GM12878 (cell line): Measurements from ENCODE around the gene TMA16. TPM values are rescaled to one million over a fixed set of nuclear protein-coding genes. Genes with fewer than 3 reads are reported as not detected.

Source experiments
- ATAC-seq: fragments of 200-7000 bp; cut with Tn5 transposase; 3 replicates; pipeline ENCODE4 v1.9.1; 2020; ENCODE audit warnings: mild to moderate bottlenecking, moderate library complexity
- BruUV-seq: library from RNA; stranded (reverse); fragments of 400-500 nt; replicated peaks from 2 replicates; lab custom pipeline; 2021; lab: Mats Ljungman, UMichigan
- CTCF ChIA-PET: fragments of 300-600 bp; sonication (Branson Sonifier 250); formaldehyde crosslinking; extraction: SDS; loops from one replicate; lab custom pipeline; 2021; ENCODE audit warnings: inconsistent platforms; lab: Yijun Ruan, JAX
- POLR2A ChIA-PET: fragments of 350-600 bp; formaldehyde crosslinking; extraction: SDS; loops from one replicate; lab custom pipeline; 2021; ENCODE audit warnings: inconsistent platforms; lab: Charles Lee
- RAD21 ChIA-PET: fragments of 300-600 bp; sonication (Branson Sonifier 250); formaldehyde crosslinking; loops from one replicate; lab custom pipeline; 2023; ENCODE audit warnings: antibody characterized with exemption; ENCODE audit not compliant: unreplicated experiment; lab: Charles Lee
- SMC1A ChIA-PET: fragments of 300-600 bp; sonication (Branson Sonifier 250); formaldehyde crosslinking; loops from one replicate; lab custom pipeline; 2023; ENCODE audit not compliant: unreplicated experiment, uncharacterized antibody; lab: Charles Lee
- DNase-seq: peaks from one replicate; pipeline ENCODE4 v3.0.0-alpha.2; 2011; ENCODE audit warnings: low read depth, low spot score
- FAIRE-seq: peaks from 3 replicates; lab custom pipeline; 2011; peaks lifted over from hg19 to GRCh38; lab: Jason Lieb, UNC
- H2AFZ ChIP-seq: 2 replicates; pipeline ENCODE4 v1.6.0; 2011; ENCODE audit warnings: low read depth, low read length, control low read depth; ENCODE audit not compliant: control insufficient read depth
- H3K27ac ChIP-seq: 2 replicates; pipeline ENCODE4 v1.5.1; 2011; ENCODE audit warnings: control low read depth; ENCODE audit not compliant: control insufficient read depth, insufficient read depth
- H3K27me3 ChIP-seq, 2 experiments: replicated peaks in 1 of 2; 2 replicates each; pipeline versions ENCODE4 v1.6.0 to v1.6.1; 2011; ENCODE audit warnings: low read length in 1 of 2; ENCODE audit not compliant: control insufficient read depth in 2 of 2, insufficient read depth in 2 of 2
- H3K36me3 ChIP-seq, 2 experiments: 2 replicates each; pipeline ENCODE4 v1.5.1; 2011; ENCODE audit warnings: low read length in 1 of 2; ENCODE audit not compliant: control insufficient read depth in 2 of 2, insufficient read depth in 2 of 2
- H3K4me1 ChIP-seq: 2 replicates; pipeline ENCODE4 v1.6.1; 2011; ENCODE audit warnings: mild to moderate bottlenecking, low read length, moderate library complexity, mixed read lengths; ENCODE audit not compliant: control insufficient read depth, insufficient read depth
- H3K4me2 ChIP-seq: 2 replicates; pipeline ENCODE4 v1.6.0; 2011; ENCODE audit warnings: control low read depth; ENCODE audit not compliant: control insufficient read depth, insufficient read depth
- H3K4me3 ChIP-seq: fragments of 200-600 bp; sonication (generic); 2 replicates; pipeline ENCODE4 v1.5.1; 2016
- H3K79me2 ChIP-seq: 2 replicates; pipeline ENCODE4 v1.6.0; 2011; ENCODE audit warnings: low read length; ENCODE audit not compliant: control insufficient read depth, insufficient read depth
- H3K9ac ChIP-seq: 2 replicates; pipeline ENCODE4 v1.8.0; 2011; ENCODE audit warnings: low read length, control low read depth, mixed read lengths; ENCODE audit not compliant: control insufficient read depth, insufficient read depth
- H3K9me3 ChIP-seq: replicated peaks from 3 replicates; pipeline ENCODE4 v1.5.1; 2011; ENCODE audit warnings: mild to moderate bottlenecking, low read length; ENCODE audit not compliant: control insufficient read depth, insufficient read depth
- H4K20me1 ChIP-seq: 2 replicates; pipeline ENCODE4 v1.6.0; 2011; ENCODE audit not compliant: control insufficient read depth, insufficient read depth
- CREB1 ChIP-seq: IDR thresholded peaks from 2 replicates; pipeline ENCODE4 v1.6.1; 2012; ENCODE audit warnings: low read depth, mild to moderate bottlenecking, inconsistent platforms
- FOS ChIP-seq: IDR thresholded peaks from 3 replicates; pipeline ENCODE4 v1.6.1; 2011; ENCODE audit warnings: borderline replicate concordance; ENCODE audit not compliant: insufficient read length; ENCODE audit errors: extremely low read depth
- HDAC2 ChIP-seq: fragments of 200-600 bp; sonication (generic); IDR thresholded peaks from 2 replicates; pipeline ENCODE4 v1.6.1; 2017
- NBN ChIP-seq: fragments of 450-650 bp; IDR thresholded peaks from 2 replicates; pipeline ENCODE4 v1.6.1; 2016
- POLR2A ChIP-seq: IDR thresholded peaks from 2 replicates; pipeline ENCODE4 v1.6.1; 2011; ENCODE audit warnings: low read depth, mild to moderate bottlenecking, low read length
- RCOR1 ChIP-seq: conservative IDR thresholded peaks from 2 replicates; pipeline ENCODE4 v1.6.1; 2012; ENCODE audit warnings: low read depth, low read length, improper control_type of control experiment
- YBX1 ChIP-seq: fragments of 450-650 bp; IDR thresholded peaks from 2 replicates; pipeline ENCODE4 v1.6.1; 2016; ENCODE audit warnings: antibody characterized with exemption
- ZBTB4 ChIP-seq: fragments of 450-650 bp; formaldehyde crosslinking; IDR thresholded peaks from 2 replicates; pipeline ENCODE4 v1.4.0; 2022; ENCODE audit warnings: mild to moderate bottlenecking, moderate library complexity
- ZSCAN29 ChIP-seq: fragments of 450-650 bp; IDR thresholded peaks from 2 replicates; pipeline ENCODE4 v1.6.1; 2017; ENCODE audit warnings: mild to moderate bottlenecking, moderate library complexity
- WGBS: methylation state at CpG from one replicate; pipeline ENCODE4 v1.1.6; 2016; ENCODE audit warnings: low lambda C conversion rate; ENCODE audit not compliant: insufficient replicate concordance, insufficient coverage; ENCODE audit errors: missing lambda C conversion rate; 5-methylcytosine and 5-hydroxymethylcytosine counted together
- in situ Hi-C: fragments of 300-500 bp; cut with MboI; formaldehyde crosslinking; loops from 9 replicates; pipeline ENCODE4 v1.14.3; 2018; ENCODE audit warnings: mixed read lengths
- intact Hi-C: fragments of 100-400 bp; cut with micrococcal nuclease; formaldehyde crosslinking; loops from one replicate; pipeline ENCODE4 v1.14.2; 2022; ENCODE audit not compliant: unreplicated experiment
- polyA plus RNA-seq, 11 experiments: library from polyadenylated mRNA; depleted of rRNA in 4 of 11; unstranded in 6 of 11; stranded (reverse) in 5 of 11; fragments of >200 nt; fragmentation: Nextera tagmentation in 4 of 11; fragmentation: Illumina TruSeq in 1 of 11; extraction: Ambion mirVana in 4 of 11; extraction: Trizol in 1 of 11; gene quantifications; 1 replicate in 1 of 11; 2 replicates in 10 of 11; pipeline versions ENCODE4 v1.2.1 to v1.2.3, GENCODE V29; 2011 to 2016; ENCODE audit warnings: inconsistent platforms in 2 of 11, missing spikeins in 2 of 11, low read depth in 1 of 11
- total RNA-seq, 4 experiments: library from RNA; depleted of rRNA in 3 of 4; stranded (reverse); fragments of >200 nt in 3 of 4; fragmentation: Illumina TruSeq in 1 of 4; extraction: Trizol in 1 of 4; gene quantifications; 2 replicates each; pipeline versions ENCODE4 v1.2.1 to v1.2.3, GENCODE V29; 2013 to 2021
- TF ChIP-seq, protein P1 (sequence below): fragments of 150-350 bp; IDR thresholded peaks from 2 replicates; pipeline ENCODE4 v1.6.1; 2016; ENCODE audit warnings: low read depth, low read length
- TF ChIP-seq, protein P2 (sequence below): IDR thresholded peaks from 2 replicates; pipeline ENCODE4 v1.6.1; 2012; ENCODE audit warnings: low read depth, low read length, improper control_type of control experiment
- TF ChIP-seq, protein P3 (sequence below): fragments of 450-650 bp; IDR thresholded peaks from 2 replicates; pipeline ENCODE4 v1.6.1; 2016; ENCODE audit warnings: mild to moderate bottlenecking

The TMA16 gene
- total and polyA plus RNA-seq, 10 of the 15 experiments (the other 5 are each of a cell fraction or from before 2014, with no cell fraction given): 37.9 to 91.0 (median 55.8) TPM

GRCh38 chr4:163565226-163566135 lies 71.0 kb downstream of the TMA16 start:
- H3K9ac ChIP-seq: no peak overlapping the region
- no TSS peak for BruUV-seq
- ChIA-PET POLR2A (interaction anchor here (0.6 kb wide), 2 partner anchors 30 to 934 kb away, joined by 3 read pairs; no protein-coding TSS in a partner anchor), CTCF (interaction anchor here (0.7 to 2.2 kb wide), 4 partner anchors 9 to 188 kb away, joined by 3 to 10 read pairs (median 4); no protein-coding TSS in a partner anchor), RAD21 (interaction anchor here (0.5 to 0.9 kb wide), 4 partner anchors 8 to 90 kb away, joined by 3 to 4 read pairs (median 3); no protein-coding TSS in a partner anchor), SMC1A (interaction anchor here (1.0 to 3.1 kb wide), 9 partner anchors 10 to 188 kb away, joined by 3 to 23 read pairs (median 4); no protein-coding TSS in a partner anchor)
- FAIRE-seq (no peak), ATAC-seq (no peak), DNase-seq (no peak)
- H2AFZ ChIP-seq: no peak overlapping the region
- no peaks in the 10 kb centered on the region for H3K79me2 ChIP-seq
- H3K4me1 ChIP-seq: no peaks in the 10 kb centered on the region
- H3K27me3 ChIP-seq: no peaks in the 10 kb centered on the region
- intact Hi-C loops: no loop called here
- in situ Hi-C loops: no loop called here
- H3K36me3 ChIP-seq: no peaks in the 10 kb centered on the region
- H3K27ac ChIP-seq: no peak overlapping the region
- TF ChIP-seq YBX1: no peak
- TF ChIP-seq NBN: no peak
- TF ChIP-seq, protein P1, sequence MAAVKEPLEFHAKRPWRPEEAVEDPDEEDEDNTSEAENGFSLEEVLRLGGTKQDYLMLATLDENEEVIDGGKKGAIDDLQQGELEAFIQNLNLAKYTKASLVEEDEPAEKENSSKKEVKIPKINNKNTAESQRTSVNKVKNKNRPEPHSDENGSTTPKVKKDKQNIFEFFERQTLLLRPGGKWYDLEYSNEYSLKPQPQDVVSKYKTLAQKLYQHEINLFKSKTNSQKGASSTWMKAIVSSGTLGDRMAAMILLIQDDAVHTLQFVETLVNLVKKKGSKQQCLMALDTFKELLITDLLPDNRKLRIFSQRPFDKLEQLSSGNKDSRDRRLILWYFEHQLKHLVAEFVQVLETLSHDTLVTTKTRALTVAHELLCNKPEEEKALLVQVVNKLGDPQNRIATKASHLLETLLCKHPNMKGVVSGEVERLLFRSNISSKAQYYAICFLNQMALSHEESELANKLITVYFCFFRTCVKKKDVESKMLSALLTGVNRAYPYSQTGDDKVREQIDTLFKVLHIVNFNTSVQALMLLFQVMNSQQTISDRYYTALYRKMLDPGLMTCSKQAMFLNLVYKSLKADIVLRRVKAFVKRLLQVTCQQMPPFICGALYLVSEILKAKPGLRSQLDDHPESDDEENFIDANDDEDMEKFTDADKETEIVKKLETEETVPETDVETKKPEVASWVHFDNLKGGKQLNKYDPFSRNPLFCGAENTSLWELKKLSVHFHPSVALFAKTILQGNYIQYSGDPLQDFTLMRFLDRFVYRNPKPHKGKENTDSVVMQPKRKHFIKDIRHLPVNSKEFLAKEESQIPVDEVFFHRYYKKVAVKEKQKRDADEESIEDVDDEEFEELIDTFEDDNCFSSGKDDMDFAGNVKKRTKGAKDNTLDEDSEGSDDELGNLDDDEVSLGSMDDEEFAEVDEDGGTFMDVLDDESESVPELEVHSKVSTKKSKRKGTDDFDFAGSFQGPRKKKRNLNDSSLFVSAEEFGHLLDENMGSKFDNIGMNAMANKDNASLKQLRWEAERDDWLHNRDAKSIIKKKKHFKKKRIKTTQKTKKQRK: no peak
- TF ChIP-seq, protein P2, sequence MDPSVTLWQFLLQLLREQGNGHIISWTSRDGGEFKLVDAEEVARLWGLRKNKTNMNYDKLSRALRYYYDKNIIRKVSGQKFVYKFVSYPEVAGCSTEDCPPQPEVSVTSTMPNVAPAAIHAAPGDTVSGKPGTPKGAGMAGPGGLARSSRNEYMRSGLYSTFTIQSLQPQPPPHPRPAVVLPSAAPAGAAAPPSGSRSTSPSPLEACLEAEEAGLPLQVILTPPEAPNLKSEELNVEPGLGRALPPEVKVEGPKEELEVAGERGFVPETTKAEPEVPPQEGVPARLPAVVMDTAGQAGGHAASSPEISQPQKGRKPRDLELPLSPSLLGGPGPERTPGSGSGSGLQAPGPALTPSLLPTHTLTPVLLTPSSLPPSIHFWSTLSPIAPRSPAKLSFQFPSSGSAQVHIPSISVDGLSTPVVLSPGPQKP: no peak
- TF ChIP-seq, protein P3, sequence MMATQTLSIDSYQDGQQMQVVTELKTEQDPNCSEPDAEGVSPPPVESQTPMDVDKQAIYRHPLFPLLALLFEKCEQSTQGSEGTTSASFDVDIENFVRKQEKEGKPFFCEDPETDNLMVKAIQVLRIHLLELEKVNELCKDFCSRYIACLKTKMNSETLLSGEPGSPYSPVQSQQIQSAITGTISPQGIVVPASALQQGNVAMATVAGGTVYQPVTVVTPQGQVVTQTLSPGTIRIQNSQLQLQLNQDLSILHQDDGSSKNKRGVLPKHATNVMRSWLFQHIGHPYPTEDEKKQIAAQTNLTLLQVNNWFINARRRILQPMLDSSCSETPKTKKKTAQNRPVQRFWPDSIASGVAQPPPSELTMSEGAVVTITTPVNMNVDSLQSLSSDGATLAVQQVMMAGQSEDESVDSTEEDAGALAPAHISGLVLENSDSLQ: no peak
- TF ChIP-seq CREB1: no peak
- no peak for TF ChIP-seq HDAC2
- no peak for TF ChIP-seq FOS
- TF ChIP-seq ZBTB4: no peak
- no peak for TF ChIP-seq RCOR1
- no peak for TF ChIP-seq POLR2A
- no peak for TF ChIP-seq ZSCAN29
- H3K4me3 ChIP-seq: no peak overlapping the region
- WGBS: 23% methylated on average over 5 of the region's 5 CpGs
- no peaks in the 10 kb centered on the region for H4K20me1 ChIP-seq
- H3K4me2 ChIP-seq: no peak overlapping the region
- H3K9me3 ChIP-seq: no peaks in the 10 kb centered on the region
